Stomach (tissue), 9 donors: ENCODE data around the gene CRYL1. TPM values are rescaled to one million over a fixed set of nuclear protein-coding genes. Genes with fewer than 3 reads are reported as not detected.
A peak's percentile ranks its signal among the peaks of the same experiment; 100 is the strongest.

Source experiments
- DNase-seq, 2 donors: peaks; one replicate each; pipeline versions ENCODE4 v3.0.0 to v3.0.0-alpha.2; 2013 to 2019
- H3K27ac ChIP-seq, 5 donors: fragments of 200-600 bp in 4 of 5; sonication (generic) in 4 of 5; one replicate each; pipeline ENCODE4 v1.5.1; 2013 to 2019; ENCODE audit warnings: mild to moderate bottlenecking in 1 of 5, moderate library complexity in 1 of 5
- H3K27me3 ChIP-seq, 3 donors: fragments of 200-600 bp; sonication (generic); one replicate each; pipeline ENCODE4 v1.5.1; 2017 to 2019; ENCODE audit warnings: mixed run types in 1 of 3
- H3K36me3 ChIP-seq, 4 donors: fragments of 200-600 bp; sonication (generic); 1 replicate in 3 of 4; 2 replicates in 1 of 4; pipeline ENCODE4 v1.5.1; 2016 to 2019
- H3K4me1 ChIP-seq, 4 donors: fragments of 200-600 bp; sonication (generic); one replicate each; pipeline ENCODE4 v1.5.1; 2016 to 2019
- H3K4me3 ChIP-seq, 4 donors: fragments of 200-600 bp; sonication (generic) in 3 of 4; one replicate each; pipeline ENCODE4 v1.5.1; 2016 to 2019; ENCODE audit warnings: mild to moderate bottlenecking in 1 of 4
- H3K9me3 ChIP-seq, 4 donors: fragments of 200-600 bp; sonication (generic); one replicate each; pipeline ENCODE4 v1.5.1; 2016 to 2019
- CTCF ChIP-seq, 7 experiments: fragments of 450-650 bp in 4 of 7; fragments of 200-600 bp in 3 of 7; sonication (generic) in 3 of 7; IDR thresholded peaks; one replicate each; pipeline ENCODE4 v1.5.1; 2016 to 2019; ENCODE audit warnings: antibody characterized with exemption in 7 of 7, control low read depth in 2 of 7, mild to moderate bottlenecking in 1 of 7
- EP300 ChIP-seq: sonication (generic); formaldehyde crosslinking; IDR thresholded peaks from one replicate; pipeline ENCODE4 v1.6.1; 2017; ENCODE audit warnings: antibody characterized with exemption
- POLR2A ChIP-seq, 4 donors: fragments of 450-650 bp; IDR thresholded peaks; one replicate each; pipeline ENCODE4 v1.6.1; 2016; ENCODE audit warnings: antibody characterized with exemption in 4 of 4, control low read depth in 2 of 4, mild to moderate bottlenecking in 1 of 4, moderate library complexity in 1 of 4
- POLR2AphosphoS5 ChIP-seq, 3 donors: sonication (generic); formaldehyde crosslinking; IDR thresholded peaks; one replicate each; pipeline ENCODE4 v1.6.1; 2016; ENCODE audit warnings: antibody characterized with exemption in 3 of 3
- WGBS, 5 donors: extraction: QIAGEN DNeasy Blood & Tissue Kit in 3 of 5; methylation state at CpG; one replicate each; pipeline versions ENCODE4 v1.1.5 to v1.1.7; 2013 to 2018; 5-methylcytosine and 5-hydroxymethylcytosine counted together
- intact Hi-C: fragments of 100-400 bp; cut with DNase I; formaldehyde crosslinking; loops from one replicate; pipeline ENCODE4 v1.15.1; 2023; ENCODE audit warnings: low total_unique reads
- polyA plus RNA-seq, 3 donors: library from polyadenylated mRNA; stranded (reverse); fragments of 200-250 nt; gene quantifications; one replicate each; pipeline ENCODE4 v1.2.3, GENCODE V29; 2013
- total RNA-seq, 5 donors: library from RNA; depleted of rRNA; stranded (reverse); fragments of >200 nt; gene quantifications; one replicate each; pipeline versions ENCODE4 v1.1.0 to v1.2.3, GENCODE V29; 2014 to 2016
- donor health status: healthy with polysubstance abuse.
- donor health status: Bipolar disorder and iron deficiency.
- donor health status: healthy.

The CRYL1 gene
- total and polyA plus RNA-seq, 8 donors, result 11.6 to 112 (median 38.0) TPM

- intact Hi-C loops, result no loop called here
- TF ChIP-seq POLR2A (IDR thresholded peaks at IDR 0.05) (no peak), POLR2AphosphoS5 (IDR thresholded peaks at IDR 0.05) (no peak), CTCF (IDR thresholded peaks at IDR 0.05) (no peak), EP300 (no peak)
- 91 to 98% (median 96%) methylated on average over 1 of the region's 1 CpG for WGBS, 5 donors
Observed at GRCh38 chr13:20570517-20570916, 44.9 kb upstream of the CRYL1 start.

GRCh38 chr13:20567881-20568528, 42.3 kb upstream of the CRYL1 start:
- no peak for DNase-seq
- H3K4me3 ChIP-seq, result peak overlapping the region; percentile 59 to 74 (median 68)
- TF ChIP-seq CTCF (IDR thresholded peaks at IDR 0.05) (no peak), POLR2AphosphoS5 (IDR thresholded peaks at IDR 0.05) (no peak), EP300 (no peak), POLR2A (IDR thresholded peaks at IDR 0.05) (no peak)
- intact Hi-C loops, result no loop called here
- peaks cover 0 to 11% (median 0%) of the 10 kb centered on the region in 4 donors for H3K9me3 ChIP-seq
- H3K27me3 ChIP-seq, result no peaks in the 10 kb centered on the region
- 5 to 20% (median 17%) methylated on average over 9 of the region's 9 CpGs for WGBS, 5 donors
- peaks cover 0 to 19% (median 12%) of the 10 kb centered on the region in 4 donors for H3K4me1 ChIP-seq
- peak overlapping the region; percentile 46 to 95 (median 93) for H3K27ac ChIP-seq
- no peaks in the 10 kb centered on the region for H3K36me3 ChIP-seq

More at GRCh38 chr13:20570517-20570916, 44.9 kb upstream of the CRYL1 start:
- peaks cover 0 to 19% (median 12%) of the 10 kb centered on the region in 4 donors for H3K4me1 ChIP-seq
- H3K9me3 ChIP-seq, result peaks cover 0 to 3% (median 0%) of the 10 kb centered on the region in 4 donors
- no peak overlapping the region for H3K4me3 ChIP-seq
- no peak overlapping the region for H3K27ac ChIP-seq
- H3K27me3 ChIP-seq, result no peaks in the 10 kb centered on the region
- peaks cover 0 to 7% (median 5%) of the 10 kb centered on the region in 4 donors for H3K36me3 ChIP-seq
- no peak for DNase-seq

- TF ChIP-seq POLR2A (IDR thresholded peaks at IDR 0.05) (no peak), EP300 (no peak), CTCF (IDR thresholded peaks at IDR 0.05) (peak in 1 of 7 experiments; percentile 29), POLR2AphosphoS5 (IDR thresholded peaks at IDR 0.05) (peak; percentile 57 to 61 (median 58))
- peaks cover 0 to 19% (median 12%) of the 10 kb centered on the region in 4 donors for H3K4me1 ChIP-seq
- H3K27me3 ChIP-seq, result no peaks in the 10 kb centered on the region
- intact Hi-C loops, result no loop called here
- peaks cover 0 to 11% (median 0%) of the 10 kb centered on the region in 4 donors for H3K9me3 ChIP-seq
- DNase-seq, result peak; percentile 89 to 97
- H3K4me3 ChIP-seq, result peak within 1 kb of the TSS; percentile 59 to 74 (median 68)
- peak within 1 kb of the TSS; percentile 91 to 95 (median 94) for H3K27ac ChIP-seq
- WGBS, 5 donors, result 1% methylated on average over 33 to 74 of the region's 74 CpGs
- H3K36me3 ChIP-seq, result no peaks in the 10 kb centered on the region
Observed at GRCh38 chr13:20566898-20567874, 41.5 kb upstream of the CRYL1 start, which contains the start of gene IFT88. Gene IFT88 (plus strand): TSS chr13:20567157. CDS start chr13:20574386, 7,229 bp downstream.

- H3K4me3 ChIP-seq, result peak overlapping the region; percentile 59 to 74 (median 68)
- H3K4me1 ChIP-seq, result peaks cover 0 to 19% (median 12%) of the 10 kb centered on the region in 4 donors
- no peaks in the 10 kb centered on the region for H3K36me3 ChIP-seq
- no peaks in the 10 kb centered on the region for H3K27me3 ChIP-seq
- TF ChIP-seq POLR2A (IDR thresholded peaks at IDR 0.05), result no peak
- no peak for TF ChIP-seq EP300
- TF ChIP-seq CTCF (IDR thresholded peaks at IDR 0.05), result no peak
- no peak for TF ChIP-seq POLR2AphosphoS5 (IDR thresholded peaks at IDR 0.05)
- H3K27ac ChIP-seq, result peak overlapping the region; percentile 91 to 95 (median 93)
- H3K9me3 ChIP-seq, result peaks cover 0 to 11% (median 0%) of the 10 kb centered on the region in 4 donors
- intact Hi-C loops, result no loop called here
- 1 to 4% (median 2%) methylated on average over 18 to 21 of the region's 21 CpGs for WGBS, 5 donors
- DNase-seq, result no peak
Observed at GRCh38 chr13:20566468-20566897, 40.8 kb upstream of the CRYL1 start.
